Measurements from ENCODE around the gene ABCA13. TPM values are rescaled to one million over a fixed set of nuclear protein-coding genes. Genes with fewer than 3 reads are reported as not detected.
A peak's percentile ranks its signal among the peaks of the same experiment; 100 is the strongest.

The ABCA13 gene
- total RNA-seq, 1 donor from 2014 or later = 0.44 TPM

DNA sequence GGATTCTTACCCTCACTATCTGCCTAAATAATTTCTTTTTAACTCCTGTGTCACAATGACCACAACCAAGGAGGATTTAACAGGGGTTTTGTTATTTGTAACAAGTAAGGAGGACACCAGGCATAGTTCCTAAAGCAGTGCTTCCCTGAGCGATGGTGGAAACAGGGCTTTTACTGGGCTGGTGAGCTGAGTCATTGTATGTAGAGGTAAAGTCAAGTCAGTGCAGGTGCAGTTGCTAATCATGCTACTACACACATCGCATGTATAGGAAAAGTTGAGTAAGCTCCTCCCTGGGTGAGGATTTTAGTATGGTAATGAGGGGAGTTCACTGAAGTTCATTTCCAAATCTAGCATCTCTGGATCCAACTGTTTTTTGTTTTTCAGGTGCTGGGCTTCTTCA is 22.9 kb upstream of the ABCA13 start:
- Mint-ChIP-seq H3K27me3 (ENCODE audit: unreplicated experiment) (peaks cover 1% of the 10 kb centered on the region), H3K27ac (ENCODE audit: unreplicated experiment) (no peak overlapping the region), H3K36me3 (ENCODE audit: low read depth, unreplicated experiment) (no peaks in the 10 kb centered on the region), H3K4me1 (ENCODE audit: unreplicated experiment) (peaks cover 17% of the 10 kb centered on the region), H3K4me3 (ENCODE audit: unreplicated experiment) (no peak overlapping the region), H3K9me3 (ENCODE audit: unreplicated experiment) (peaks cover 6% of the 10 kb centered on the region)
- TF ChIP-seq, protein P1, sequence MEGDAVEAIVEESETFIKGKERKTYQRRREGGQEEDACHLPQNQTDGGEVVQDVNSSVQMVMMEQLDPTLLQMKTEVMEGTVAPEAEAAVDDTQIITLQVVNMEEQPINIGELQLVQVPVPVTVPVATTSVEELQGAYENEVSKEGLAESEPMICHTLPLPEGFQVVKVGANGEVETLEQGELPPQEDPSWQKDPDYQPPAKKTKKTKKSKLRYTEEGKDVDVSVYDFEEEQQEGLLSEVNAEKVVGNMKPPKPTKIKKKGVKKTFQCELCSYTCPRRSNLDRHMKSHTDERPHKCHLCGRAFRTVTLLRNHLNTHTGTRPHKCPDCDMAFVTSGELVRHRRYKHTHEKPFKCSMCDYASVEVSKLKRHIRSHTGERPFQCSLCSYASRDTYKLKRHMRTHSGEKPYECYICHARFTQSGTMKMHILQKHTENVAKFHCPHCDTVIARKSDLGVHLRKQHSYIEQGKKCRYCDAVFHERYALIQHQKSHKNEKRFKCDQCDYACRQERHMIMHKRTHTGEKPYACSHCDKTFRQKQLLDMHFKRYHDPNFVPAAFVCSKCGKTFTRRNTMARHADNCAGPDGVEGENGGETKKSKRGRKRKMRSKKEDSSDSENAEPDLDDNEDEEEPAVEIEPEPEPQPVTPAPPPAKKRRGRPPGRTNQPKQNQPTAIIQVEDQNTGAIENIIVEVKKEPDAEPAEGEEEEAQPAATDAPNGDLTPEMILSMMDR (IDR thresholded peaks at IDR 0.05; ENCODE audit: unreplicated experiment) = no peak
- no peak for DNase-seq (ENCODE audit: low spot score)

DNA sequence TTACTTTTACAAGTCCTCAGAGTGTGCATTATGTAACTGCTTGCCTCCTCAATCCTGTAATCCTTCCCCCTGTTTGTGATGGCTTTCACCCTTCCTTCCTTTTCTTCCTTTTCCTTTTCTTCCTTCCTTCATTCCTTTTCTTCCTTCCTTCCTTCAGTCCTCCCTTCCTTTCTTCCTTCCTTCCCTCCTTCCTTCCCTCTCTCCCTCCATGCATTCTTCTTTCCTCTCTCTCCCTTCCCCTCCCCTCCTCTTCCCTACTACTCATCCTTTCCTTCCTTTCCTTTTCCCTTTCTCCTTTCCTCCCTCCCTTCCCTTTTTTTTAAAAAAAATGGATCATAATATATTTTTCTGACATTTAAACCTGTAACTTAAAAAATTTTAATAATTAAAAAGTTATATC is 22.2 kb upstream of the ABCA13 start:
- DNase-seq (ENCODE audit: low spot score) = no peak
- Mint-ChIP-seq H3K9me3 (ENCODE audit: unreplicated experiment) (peaks cover 2% of the 10 kb centered on the region), H3K4me1 (ENCODE audit: unreplicated experiment) (peaks cover 17% of the 10 kb centered on the region), H3K27me3 (ENCODE audit: unreplicated experiment) (peaks cover 1% of the 10 kb centered on the region), H3K4me3 (ENCODE audit: unreplicated experiment) (no peak overlapping the region), H3K27ac (ENCODE audit: unreplicated experiment) (no peak overlapping the region), H3K36me3 (ENCODE audit: low read depth, unreplicated experiment) (no peaks in the 10 kb centered on the region)
- TF ChIP-seq, protein P1 (IDR thresholded peaks at IDR 0.05; ENCODE audit: unreplicated experiment) = no peak

GRCh38 chr7:48150086-48150485 is 21.2 kb upstream of the ABCA13 start:
- Mint-ChIP-seq H3K4me3 (ENCODE audit: unreplicated experiment) (no peak overlapping the region), H3K4me1 (ENCODE audit: unreplicated experiment) (peaks cover 15% of the 10 kb centered on the region), H3K9me3 (ENCODE audit: unreplicated experiment) (no peaks in the 10 kb centered on the region), H3K27ac (ENCODE audit: unreplicated experiment) (no peak overlapping the region), H3K36me3 (ENCODE audit: low read depth, unreplicated experiment) (no peaks in the 10 kb centered on the region), H3K27me3 (ENCODE audit: unreplicated experiment) (peaks cover 1% of the 10 kb centered on the region)
- TF ChIP-seq, protein P1 (IDR thresholded peaks at IDR 0.05; ENCODE audit: unreplicated experiment) = no peak
- DNase-seq (ENCODE audit: low spot score) = no peak

DNA sequence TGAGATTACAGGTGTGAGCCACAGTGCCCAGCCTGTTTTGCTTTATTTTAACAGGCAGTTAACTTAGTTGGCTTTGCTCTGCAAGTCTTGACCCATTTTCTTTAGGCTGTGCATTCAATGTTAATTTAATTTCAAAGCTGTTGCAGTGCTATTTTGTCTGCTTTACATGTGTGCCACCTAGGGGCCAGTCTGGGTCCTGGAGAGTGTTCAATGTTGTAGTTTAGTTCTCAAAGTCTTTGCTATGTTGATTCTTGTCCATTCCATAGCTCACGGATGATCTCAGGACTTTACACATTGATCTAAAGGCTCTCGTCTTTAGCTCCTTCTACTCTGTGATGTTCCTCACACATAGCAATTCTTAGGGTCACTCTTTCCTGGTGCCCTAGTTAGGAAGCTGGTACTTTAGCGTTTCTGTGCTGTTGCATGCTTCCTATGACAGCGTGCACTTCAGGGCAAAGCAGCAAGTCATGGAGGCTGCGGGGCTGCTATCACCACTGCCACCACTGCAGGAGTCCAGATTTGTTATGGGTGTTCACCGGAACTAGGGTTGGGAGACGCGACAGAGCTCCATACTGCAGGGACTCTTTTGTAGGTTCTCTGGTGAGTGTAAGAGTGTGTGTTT is 16.4 kb upstream of the ABCA13 start:
- no peaks in the 10 kb centered on the region for H3K9me3 Mint-ChIP-seq (ENCODE audit: unreplicated experiment)
- peak; percentile 32 for DNase-seq (ENCODE audit: low spot score)
- H3K27me3 Mint-ChIP-seq (ENCODE audit: unreplicated experiment) = no peaks in the 10 kb centered on the region

DNA sequence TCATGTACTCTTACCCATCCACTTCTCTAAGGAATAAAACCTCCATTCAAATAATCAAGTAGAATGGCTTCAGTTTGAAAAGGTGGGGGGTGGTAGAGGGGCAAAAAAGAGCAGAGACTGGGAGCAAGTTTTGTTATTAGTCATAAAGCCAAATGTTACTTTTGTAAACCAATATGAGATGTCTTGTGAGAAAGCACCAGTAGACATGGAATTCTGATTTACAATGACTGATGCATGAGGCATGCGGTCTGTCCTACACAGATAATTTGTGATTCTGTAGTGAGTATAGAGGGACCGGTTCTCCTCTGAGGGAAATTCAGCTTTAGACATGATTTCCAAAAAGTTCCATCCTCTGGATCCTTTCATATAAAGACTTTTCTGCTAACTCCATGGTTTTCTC is 12.9 kb upstream of the ABCA13 start:
- Mint-ChIP-seq H3K4me3 (ENCODE audit: unreplicated experiment) (no peak overlapping the region), H3K9me3 (ENCODE audit: unreplicated experiment) (no peaks in the 10 kb centered on the region), H3K27ac (ENCODE audit: unreplicated experiment) (no peak overlapping the region), H3K4me1 (ENCODE audit: unreplicated experiment) (no peaks in the 10 kb centered on the region), H3K27me3 (ENCODE audit: unreplicated experiment) (no peaks in the 10 kb centered on the region), H3K36me3 (ENCODE audit: low read depth, unreplicated experiment) (no peaks in the 10 kb centered on the region)
- TF ChIP-seq, protein P1 (IDR thresholded peaks at IDR 0.05; ENCODE audit: unreplicated experiment) = no peak
- DNase-seq (ENCODE audit: low spot score) = no peak

More for the DNA sequence above, 16.4 kb upstream of the ABCA13 start:
- TF ChIP-seq, protein P1 (IDR thresholded peaks at IDR 0.05; ENCODE audit: unreplicated experiment) = no peak
- Mint-ChIP-seq H3K27ac (ENCODE audit: unreplicated experiment) (no peak overlapping the region), H3K36me3 (ENCODE audit: low read depth, unreplicated experiment) (no peaks in the 10 kb centered on the region), H3K4me1 (ENCODE audit: unreplicated experiment) (no peaks in the 10 kb centered on the region), H3K4me3 (ENCODE audit: unreplicated experiment) (no peak overlapping the region)

All from endothelial cell (in vitro differentiated cells).